PC-9 (cell line): ENCODE data around the gene DOC2A.

Source experiments
- EZH2 ChIP-seq: fragments of 200-600 bp; sonication (generic); IDR thresholded peaks from 2 replicates; pipeline ENCODE4 v1.8.0; 2017; ENCODE audit warnings: antibody characterized with exemption, low read depth
- TF ChIP-seq, protein P1 (sequence below): fragments of 200-600 bp; sonication (generic); conservative IDR thresholded peaks from 2 replicates; pipeline ENCODE4 v1.6.1; 2017; ENCODE audit warnings: mixed run types, antibody characterized with exemption, mild to moderate bottlenecking, moderate library complexity

DNA sequence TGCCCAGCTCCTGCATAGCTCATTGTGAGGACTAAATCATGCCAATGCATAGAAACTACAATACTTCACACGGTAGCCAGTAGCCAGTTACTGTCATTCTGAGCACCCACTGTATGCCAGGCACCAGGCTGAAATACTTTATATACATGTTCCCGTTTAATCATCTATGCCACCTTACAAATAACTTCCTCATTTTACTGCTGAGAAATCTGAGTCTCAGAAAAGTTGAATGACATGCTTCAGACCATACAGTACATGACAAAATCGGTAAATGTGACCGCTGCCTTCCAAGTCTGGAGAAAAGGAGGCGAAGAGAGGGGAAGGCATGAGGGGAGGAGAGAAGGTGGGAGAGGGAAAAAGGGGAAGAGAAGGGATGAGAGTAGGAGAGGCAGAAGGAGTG is 29.4 kb upstream of the DOC2A start:
- TF ChIP-seq, protein P1, sequence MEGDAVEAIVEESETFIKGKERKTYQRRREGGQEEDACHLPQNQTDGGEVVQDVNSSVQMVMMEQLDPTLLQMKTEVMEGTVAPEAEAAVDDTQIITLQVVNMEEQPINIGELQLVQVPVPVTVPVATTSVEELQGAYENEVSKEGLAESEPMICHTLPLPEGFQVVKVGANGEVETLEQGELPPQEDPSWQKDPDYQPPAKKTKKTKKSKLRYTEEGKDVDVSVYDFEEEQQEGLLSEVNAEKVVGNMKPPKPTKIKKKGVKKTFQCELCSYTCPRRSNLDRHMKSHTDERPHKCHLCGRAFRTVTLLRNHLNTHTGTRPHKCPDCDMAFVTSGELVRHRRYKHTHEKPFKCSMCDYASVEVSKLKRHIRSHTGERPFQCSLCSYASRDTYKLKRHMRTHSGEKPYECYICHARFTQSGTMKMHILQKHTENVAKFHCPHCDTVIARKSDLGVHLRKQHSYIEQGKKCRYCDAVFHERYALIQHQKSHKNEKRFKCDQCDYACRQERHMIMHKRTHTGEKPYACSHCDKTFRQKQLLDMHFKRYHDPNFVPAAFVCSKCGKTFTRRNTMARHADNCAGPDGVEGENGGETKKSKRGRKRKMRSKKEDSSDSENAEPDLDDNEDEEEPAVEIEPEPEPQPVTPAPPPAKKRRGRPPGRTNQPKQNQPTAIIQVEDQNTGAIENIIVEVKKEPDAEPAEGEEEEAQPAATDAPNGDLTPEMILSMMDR = no peak
- no peak for TF ChIP-seq EZH2
